ENCODE measurements around the gene RUNX2. TPM values are rescaled to one million over a fixed set of nuclear protein-coding genes. Genes with fewer than 3 reads are reported as not detected.

The RUNX2 gene
- polyA plus RNA-seq, 1 of the 3 experiments (the other 2 are of a cell fraction) = 4.4 TPM

DNA sequence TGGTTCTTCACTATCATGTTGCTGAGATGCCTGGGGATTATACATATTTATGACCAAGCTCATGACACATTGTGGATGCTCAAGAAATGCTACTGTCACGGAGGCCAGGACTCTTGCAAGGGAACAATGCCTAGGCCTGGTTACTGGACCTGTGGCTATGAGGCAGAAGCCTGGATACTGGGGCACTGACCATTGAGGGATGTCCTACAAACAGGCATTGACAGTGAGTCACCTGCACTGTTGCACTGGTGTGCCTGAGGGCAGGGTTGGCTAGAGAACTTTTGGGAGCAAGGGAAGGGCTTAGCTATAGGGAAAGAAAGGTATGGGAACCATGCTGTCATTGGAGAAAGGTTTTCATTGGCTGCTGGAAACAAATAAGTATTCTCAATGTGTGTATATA is 362.7 kb downstream of the RUNX2 start:
- Histone ChIP-seq H3K79me2 (ENCODE audit: insufficient read depth) (no peaks in the 10 kb centered on the region), H3F3A (replicated peaks; ENCODE audit: insufficient read depth) (no peaks in the 10 kb centered on the region), H3K4me3 (ENCODE audit: low read depth in 2 of 2, low read length in 1 of 2) (no peak overlapping the region), H4K20me1 (ENCODE audit: insufficient read depth) (no peaks in the 10 kb centered on the region), H3K9me3 (no peaks in the 10 kb centered on the region), H3K36me3 (replicated peaks in 1 of 2; ENCODE audit: control insufficient read depth in 1 of 2, insufficient read depth in 2 of 2, low read length in 1 of 2) (no peaks in the 10 kb centered on the region), H2AFZ (ENCODE audit: low read depth) (no peak overlapping the region), H3K4me1 (ENCODE audit: control insufficient read depth in 1 of 2, insufficient read depth in 2 of 2, low read depth in 1 of 2, low read length in 1 of 2) (no peaks in the 10 kb centered on the region), H3K9me2 (no peaks in the 10 kb centered on the region), H3K27me3 (ENCODE audit: insufficient read depth) (no peaks in the 10 kb centered on the region), H3K27ac (ENCODE audit: low read depth in 2 of 2, low read length in 1 of 2) (no peak overlapping the region), H3K9ac (no peak overlapping the region), H3K4me2 (no peak overlapping the region)
- ChIA-PET POLR2A (no interaction called here), CTCF (interaction anchor here (0.6 to 1.0 kb wide), 2 partner anchors 13 to 24 kb away, joined by 3 read pairs; no protein-coding TSS in a partner anchor)
- TF ChIP-seq REST (IDR thresholded peaks at IDR 0.05; ENCODE audit: low read depth, low read length) = no peak
- no peak for TF ChIP-seq RAD21 (IDR thresholded peaks at IDR 0.05; ENCODE audit: low read length)
- TF ChIP-seq NRF1 (IDR thresholded peaks at IDR 0.05; ENCODE audit: low read depth, low read length) = no peak
- TF ChIP-seq SIN3A (IDR thresholded peaks at IDR 0.05; ENCODE audit: borderline replicate concordance, low read depth, low read length) = no peak
- DNase-seq = no peak
- WGBS (ENCODE audit: low lambda C conversion rate) = 40% methylated on average over 1 of the region's 1 CpG

GRCh38 chr6:45691426-45691825 is 363.3 kb downstream of the RUNX2 start:
- H3K9me3 ChIP-seq = no peaks in the 10 kb centered on the region
- 12% methylated on average over 2 of the region's 2 CpGs for WGBS (ENCODE audit: low lambda C conversion rate)
- no peaks in the 10 kb centered on the region for H3K36me3 ChIP-seq (replicated peaks in 1 of 2; ENCODE audit: control insufficient read depth in 1 of 2, insufficient read depth in 2 of 2, low read length in 1 of 2)
- H3K79me2 ChIP-seq (ENCODE audit: insufficient read depth) = no peaks in the 10 kb centered on the region
- no peaks in the 10 kb centered on the region for H3F3A ChIP-seq (replicated peaks; ENCODE audit: insufficient read depth)
- ChIA-PET CTCF (interaction anchor here (1.0 kb wide), 1 partner anchor 13 kb away, joined by 3 read pairs; no protein-coding TSS in a partner anchor), POLR2A (no interaction called here)
- H3K4me1 ChIP-seq (ENCODE audit: control insufficient read depth in 1 of 2, insufficient read depth in 2 of 2, low read depth in 1 of 2, low read length in 1 of 2) = no peaks in the 10 kb centered on the region
- no peak overlapping the region; the same call in 1 of the 2 replicates for H2AFZ ChIP-seq (ENCODE audit: low read depth)
- no peak overlapping the region for H3K4me3 ChIP-seq (ENCODE audit: low read depth in 2 of 2, low read length in 1 of 2)
- H3K9ac ChIP-seq = no peak overlapping the region
- H4K20me1 ChIP-seq (ENCODE audit: insufficient read depth) = no peaks in the 10 kb centered on the region
- no peaks in the 10 kb centered on the region for H3K27me3 ChIP-seq (ENCODE audit: insufficient read depth)
- no peak for DNase-seq
- H3K27ac ChIP-seq (ENCODE audit: low read depth in 2 of 2, low read length in 1 of 2) = no peak overlapping the region
- H3K9me2 ChIP-seq = no peaks in the 10 kb centered on the region
- H3K4me2 ChIP-seq = no peak overlapping the region
- TF ChIP-seq TCF12 (IDR thresholded peaks at IDR 0.05) (no peak), FOXM1 (IDR thresholded peaks at IDR 0.05; ENCODE audit: low read depth) (no peak), REST (IDR thresholded peaks at IDR 0.05; ENCODE audit: low read depth, low read length) (no peak), SMC3 (IDR thresholded peaks at IDR 0.05; ENCODE audit: low read depth, low read length) (no peak), USF1 (IDR thresholded peaks at IDR 0.05; ENCODE audit: borderline replicate concordance, low read depth) (no peak), RFX5 (IDR thresholded peaks at IDR 0.05; ENCODE audit: low read length) (no peak), POLR2AphosphoS5 (IDR thresholded peaks at IDR 0.05; ENCODE audit: low read depth, low read length) (no peak), RCOR1 (IDR thresholded peaks at IDR 0.05; ENCODE audit: low read length) (no peak), MEF2A (IDR thresholded peaks at IDR 0.05; ENCODE audit: borderline replicate concordance, low read depth) (no peak), FOSL2 (IDR thresholded peaks at IDR 0.05; ENCODE audit: borderline replicate concordance, low read depth) (no peak)
- TF ChIP-seq, protein P1, sequence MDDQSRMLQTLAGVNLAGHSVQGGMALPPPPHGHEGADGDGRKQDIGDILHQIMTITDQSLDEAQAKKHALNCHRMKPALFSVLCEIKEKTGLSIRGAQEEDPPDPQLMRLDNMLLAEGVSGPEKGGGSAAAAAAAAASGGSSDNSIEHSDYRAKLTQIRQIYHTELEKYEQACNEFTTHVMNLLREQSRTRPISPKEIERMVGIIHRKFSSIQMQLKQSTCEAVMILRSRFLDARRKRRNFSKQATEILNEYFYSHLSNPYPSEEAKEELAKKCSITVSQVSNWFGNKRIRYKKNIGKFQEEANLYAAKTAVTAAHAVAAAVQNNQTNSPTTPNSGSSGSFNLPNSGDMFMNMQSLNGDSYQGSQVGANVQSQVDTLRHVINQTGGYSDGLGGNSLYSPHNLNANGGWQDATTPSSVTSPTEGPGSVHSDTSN (IDR thresholded peaks at IDR 0.05) = no peak
- TF ChIP-seq, protein P2, sequence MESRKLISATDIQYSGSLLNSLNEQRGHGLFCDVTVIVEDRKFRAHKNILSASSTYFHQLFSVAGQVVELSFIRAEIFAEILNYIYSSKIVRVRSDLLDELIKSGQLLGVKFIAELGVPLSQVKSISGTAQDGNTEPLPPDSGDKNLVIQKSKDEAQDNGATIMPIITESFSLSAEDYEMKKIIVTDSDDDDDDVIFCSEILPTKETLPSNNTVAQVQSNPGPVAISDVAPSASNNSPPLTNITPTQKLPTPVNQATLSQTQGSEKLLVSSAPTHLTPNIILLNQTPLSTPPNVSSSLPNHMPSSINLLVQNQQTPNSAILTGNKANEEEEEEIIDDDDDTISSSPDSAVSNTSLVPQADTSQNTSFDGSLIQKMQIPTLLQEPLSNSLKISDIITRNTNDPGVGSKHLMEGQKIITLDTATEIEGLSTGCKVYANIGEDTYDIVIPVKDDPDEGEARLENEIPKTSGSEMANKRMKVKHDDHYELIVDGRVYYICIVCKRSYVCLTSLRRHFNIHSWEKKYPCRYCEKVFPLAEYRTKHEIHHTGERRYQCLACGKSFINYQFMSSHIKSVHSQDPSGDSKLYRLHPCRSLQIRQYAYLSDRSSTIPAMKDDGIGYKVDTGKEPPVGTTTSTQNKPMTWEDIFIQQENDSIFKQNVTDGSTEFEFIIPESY (IDR thresholded peaks at IDR 0.05; ENCODE audit: borderline replicate concordance, low read depth) = no peak
